HEK293 (cell line): ENCODE measurements around the gene MAP1A.

Experiments
- CTCF ChIA-PET: fragments of 350-600 bp; formaldehyde crosslinking; extraction: SDS; loops from one replicate; lab custom pipeline; 2021; ENCODE audit warnings: antibody characterized with exemption; lab: Yijun Ruan, JAX
- POLR2A ChIA-PET: fragments of 300-600 bp; formaldehyde crosslinking; extraction: SDS; loops from one replicate; lab custom pipeline; 2020; ENCODE audit warnings: antibody characterized with exemption, inconsistent platforms; lab: Yijun Ruan, JAX
- H3K27ac ChIP-seq: fragments of 200-500 bp; sonication (Bioruptor generic); 2 replicates; pipeline ENCODE4 v1.5.1; 2014; ENCODE audit warnings: low read depth, low read length, control low read depth, inconsistent platforms; ENCODE audit errors: extremely low read depth
- H3K36me3 ChIP-seq, 2 experiments: fragments of 200-500 bp in 1 of 2; sonication (Bioruptor generic) in 1 of 2; 1 replicate in 1 of 2; 2 replicates in 1 of 2; pipeline ENCODE4 v1.5.1; 2014 to 2017; ENCODE audit warnings: inconsistent platforms in 2 of 2, low read length in 2 of 2; ENCODE audit not compliant: control insufficient read depth in 2 of 2, insufficient read depth in 1 of 2
- H3K4me1 ChIP-seq: fragments of 200-500 bp; sonication (Bioruptor generic); 2 replicates; pipeline ENCODE4 v1.5.1; 2014; ENCODE audit warnings: mild to moderate bottlenecking, low read length, inconsistent platforms; ENCODE audit not compliant: control insufficient read depth, insufficient read depth
- H3K4me3 ChIP-seq: 2 replicates; pipeline ENCODE4 v1.5.1; 2011; ENCODE audit warnings: low read depth, mild to moderate bottlenecking, control low read depth, low read length, moderate library complexity
- H3K9me3 ChIP-seq: fragments of 200-500 bp; sonication (Bioruptor generic); 2 replicates; pipeline ENCODE4 v1.5.1; 2014; ENCODE audit warnings: low read depth, low read length, inconsistent platforms; ENCODE audit not compliant: control insufficient read depth, insufficient read depth
- BCL11B ChIP-seq: fragments of 450-650 bp; formaldehyde crosslinking; IDR thresholded peaks from 2 replicates; pipeline ENCODE4 v1.5.1; 2016; ENCODE audit warnings: low read depth, missing biosample characterization, missing genetic modification characterization
- GFI1B ChIP-seq: fragments of 450-650 bp; formaldehyde crosslinking; IDR thresholded peaks from 2 replicates; pipeline ENCODE4 v1.5.1; 2016; ENCODE audit warnings: missing biosample characterization, missing genetic modification characterization
- MZF1 ChIP-seq: fragments of 450-650 bp; formaldehyde crosslinking; IDR thresholded peaks from 2 replicates; pipeline ENCODE4 v1.5.1; 2017; ENCODE audit warnings: missing biosample characterization, missing genetic modification characterization, borderline replicate concordance
- OVOL3 ChIP-seq: fragments of 450-650 bp; formaldehyde crosslinking; IDR thresholded peaks from 2 replicates; pipeline ENCODE4 v1.5.1; 2016; ENCODE audit warnings: missing biosample characterization, missing genetic modification characterization
- PATZ1 ChIP-seq: fragments of 450-650 bp; formaldehyde crosslinking; IDR thresholded peaks from 2 replicates; pipeline ENCODE4 v1.5.1; 2016; ENCODE audit warnings: missing biosample characterization, missing genetic modification characterization
- PRDM6 ChIP-seq: fragments of 450-650 bp; formaldehyde crosslinking; IDR thresholded peaks from 2 replicates; pipeline ENCODE4 v1.5.1; 2017; ENCODE audit warnings: missing biosample characterization, missing genetic modification characterization
- YY1 ChIP-seq: fragments of 450-650 bp; formaldehyde crosslinking; IDR thresholded peaks from 2 replicates; pipeline ENCODE4 v1.5.1; 2018; ENCODE audit warnings: missing biosample characterization, missing genetic modification characterization
- ZBTB49 ChIP-seq: fragments of 450-650 bp; formaldehyde crosslinking; IDR thresholded peaks from 2 replicates; pipeline ENCODE4 v1.5.1; 2016; ENCODE audit warnings: missing biosample characterization, missing genetic modification characterization, low read depth
- ZEB2 ChIP-seq: fragments of 450-650 bp; formaldehyde crosslinking; IDR thresholded peaks from 2 replicates; pipeline ENCODE4 v1.5.1; 2016; ENCODE audit warnings: missing biosample characterization, missing genetic modification characterization
- ZNF239 ChIP-seq: fragments of 450-650 bp; formaldehyde crosslinking; IDR thresholded peaks from 2 replicates; pipeline ENCODE4 v1.5.1; 2016; ENCODE audit warnings: missing biosample characterization, missing genetic modification characterization
- ZNF24 ChIP-seq: fragments of 450-650 bp; formaldehyde crosslinking; IDR thresholded peaks from 2 replicates; pipeline ENCODE4 v1.5.1; 2016; ENCODE audit warnings: missing biosample characterization, missing genetic modification characterization
- ZNF324 ChIP-seq: fragments of 450-650 bp; formaldehyde crosslinking; IDR thresholded peaks from 2 replicates; pipeline ENCODE4 v1.5.1; 2016; ENCODE audit warnings: missing biosample characterization, missing genetic modification characterization
- ZNF335 ChIP-seq: fragments of 450-650 bp; formaldehyde crosslinking; conservative IDR thresholded peaks from 2 replicates; pipeline ENCODE4 v1.5.1; 2016; ENCODE audit warnings: missing biosample characterization, missing genetic modification characterization
- ZNF341 ChIP-seq: fragments of 450-650 bp; formaldehyde crosslinking; IDR thresholded peaks from 2 replicates; pipeline ENCODE4; 2016; ENCODE audit warnings: low read depth, missing biosample characterization, missing genetic modification characterization
- ZNF529 ChIP-seq: fragments of 450-650 bp; formaldehyde crosslinking; IDR thresholded peaks from 2 replicates; pipeline ENCODE4 v1.5.1; 2017; ENCODE audit warnings: missing genetic modification characterization, missing biosample characterization; ENCODE audit not compliant: insufficient replicate concordance
- ZNF544 ChIP-seq: fragments of 450-650 bp; formaldehyde crosslinking; IDR thresholded peaks from 2 replicates; pipeline ENCODE4 v1.5.0; 2017; ENCODE audit warnings: missing biosample characterization, missing genetic modification characterization
- ZNF623 ChIP-seq: fragments of 450-650 bp; formaldehyde crosslinking; IDR thresholded peaks from 2 replicates; pipeline ENCODE4 v1.5.1; 2016; ENCODE audit warnings: missing biosample characterization, missing genetic modification characterization
- ZSCAN16 ChIP-seq: fragments of 450-650 bp; formaldehyde crosslinking; IDR thresholded peaks from 2 replicates; pipeline ENCODE4 v1.5.1; 2016; ENCODE audit warnings: missing biosample characterization, missing genetic modification characterization
- TF ChIP-seq, protein P1 (sequence below): fragments of 450-650 bp; formaldehyde crosslinking; IDR thresholded peaks from 2 replicates; pipeline ENCODE4 v1.5.1; 2016; ENCODE audit warnings: missing biosample characterization, missing genetic modification characterization
- TF ChIP-seq, protein P2 (sequence below): fragments of 450-650 bp; formaldehyde crosslinking; conservative IDR thresholded peaks from 2 replicates; pipeline ENCODE4 v1.5.1; 2016; ENCODE audit warnings: low read depth, missing biosample characterization, missing genetic modification characterization
- TF ChIP-seq, protein P3 (sequence below): fragments of 450-650 bp; formaldehyde crosslinking; IDR thresholded peaks from 2 replicates; pipeline ENCODE4 v1.5.1; 2016; ENCODE audit warnings: missing biosample characterization, missing genetic modification characterization

MAP1A gene

GRCh38 chr15:43525131-43525530 is 7.7 kb downstream of the MAP1A start:
- POLR2A ChIA-PET = no interaction called here
- H3K4me3 ChIP-seq = no peak overlapping the region
- H3K4me1 ChIP-seq = no peaks in the 10 kb centered on the region
- TF ChIP-seq ZNF341 (tag by site-specific recombination) = no peak
- TF ChIP-seq MZF1 (tag by site-specific recombination) = no peak
- no peak for TF ChIP-seq PATZ1 (tag by site-specific recombination)
- no peak for TF ChIP-seq ZEB2 (tag by site-specific recombination)
- TF ChIP-seq BCL11B = no peak
- TF ChIP-seq ZNF335 = no peak
- TF ChIP-seq, protein P1, sequence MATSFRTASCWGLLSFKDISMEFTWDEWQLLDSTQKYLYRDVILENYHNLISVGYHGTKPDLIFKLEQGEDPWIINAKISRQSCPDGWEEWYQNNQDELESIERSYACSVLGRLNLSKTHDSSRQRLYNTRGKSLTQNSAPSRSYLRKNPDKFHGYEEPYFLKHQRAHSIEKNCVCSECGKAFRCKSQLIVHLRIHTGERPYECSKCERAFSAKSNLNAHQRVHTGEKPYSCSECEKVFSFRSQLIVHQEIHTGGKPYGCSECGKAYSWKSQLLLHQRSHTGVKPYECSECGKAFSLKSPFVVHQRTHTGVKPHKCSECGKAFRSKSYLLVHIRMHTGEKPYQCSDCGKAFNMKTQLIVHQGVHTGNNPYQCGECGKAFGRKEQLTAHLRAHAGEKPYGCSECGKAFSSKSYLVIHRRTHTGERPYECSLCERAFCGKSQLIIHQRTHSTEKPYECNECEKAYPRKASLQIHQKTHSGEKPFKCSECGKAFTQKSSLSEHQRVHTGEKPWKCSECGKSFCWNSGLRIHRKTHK (tag by site-specific recombination) = no peak
- TF ChIP-seq, protein P2, sequence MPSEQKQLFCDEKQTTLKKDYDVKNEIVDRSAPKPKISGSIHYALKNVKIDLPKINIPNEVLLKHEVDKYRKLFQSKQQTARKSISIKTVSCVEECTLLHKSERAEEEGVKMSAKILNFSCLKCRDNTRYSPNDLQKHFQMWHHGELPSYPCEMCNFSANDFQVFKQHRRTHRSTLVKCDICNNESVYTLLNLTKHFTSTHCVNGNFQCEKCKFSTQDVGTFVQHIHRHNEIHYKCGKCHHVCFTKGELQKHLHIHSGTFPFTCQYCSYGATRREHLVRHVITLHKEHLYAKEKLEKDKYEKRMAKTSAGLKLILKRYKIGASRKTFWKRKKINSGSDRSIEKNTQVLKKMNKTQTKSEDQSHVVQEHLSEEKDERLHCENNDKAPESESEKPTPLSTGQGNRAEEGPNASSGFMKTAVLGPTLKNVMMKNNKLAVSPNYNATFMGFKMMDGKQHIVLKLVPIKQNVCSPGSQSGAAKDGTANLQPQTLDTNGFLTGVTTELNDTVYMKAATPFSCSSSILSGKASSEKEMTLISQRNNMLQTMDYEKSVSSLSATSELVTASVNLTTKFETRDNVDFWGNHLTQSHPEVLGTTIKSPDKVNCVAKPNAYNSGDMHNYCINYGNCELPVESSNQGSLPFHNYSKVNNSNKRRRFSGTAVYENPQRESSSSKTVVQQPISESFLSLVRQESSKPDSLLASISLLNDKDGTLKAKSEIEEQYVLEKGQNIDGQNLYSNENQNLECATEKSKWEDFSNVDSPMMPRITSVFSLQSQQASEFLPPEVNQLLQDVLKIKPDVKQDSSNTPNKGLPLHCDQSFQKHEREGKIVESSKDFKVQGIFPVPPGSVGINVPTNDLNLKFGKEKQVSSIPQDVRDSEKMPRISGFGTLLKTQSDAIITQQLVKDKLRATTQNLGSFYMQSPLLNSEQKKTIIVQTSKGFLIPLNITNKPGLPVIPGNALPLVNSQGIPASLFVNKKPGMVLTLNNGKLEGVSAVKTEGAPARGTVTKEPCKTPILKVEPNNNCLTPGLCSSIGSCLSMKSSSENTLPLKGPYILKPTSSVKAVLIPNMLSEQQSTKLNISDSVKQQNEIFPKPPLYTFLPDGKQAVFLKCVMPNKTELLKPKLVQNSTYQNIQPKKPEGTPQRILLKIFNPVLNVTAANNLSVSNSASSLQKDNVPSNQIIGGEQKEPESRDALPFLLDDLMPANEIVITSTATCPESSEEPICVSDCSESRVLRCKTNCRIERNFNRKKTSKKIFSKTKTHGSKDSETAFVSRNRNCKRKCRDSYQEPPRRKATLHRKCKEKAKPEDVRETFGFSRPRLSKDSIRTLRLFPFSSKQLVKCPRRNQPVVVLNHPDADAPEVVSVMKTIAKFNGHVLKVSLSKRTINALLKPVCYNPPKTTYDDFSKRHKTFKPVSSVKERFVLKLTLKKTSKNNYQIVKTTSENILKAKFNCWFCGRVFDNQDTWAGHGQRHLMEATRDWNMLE (tag by site-specific recombination) = no peak
- TF ChIP-seq ZNF24 (tag by site-specific recombination) = no peak
- TF ChIP-seq, all 188 proteins: peak for 0
- Histone ChIP-seq H3K9me3 (no peaks in the 10 kb centered on the region), H3K36me3 (peaks cover 0 to 50% of the 10 kb centered on the region in 2 experiments; a peak in 1 of 3 replicates), H3K27ac (no peak overlapping the region)
- CTCF ChIA-PET = no interaction called here

GRCh38 chr15:43526261-43526930 is 9.0 kb downstream of the MAP1A start:
- Histone ChIP-seq H3K36me3 (peaks cover 0 to 38% of the 10 kb centered on the region in 2 experiments; a peak in 1 of 3 replicates), H3K27ac (no peak overlapping the region), H3K4me1 (no peaks in the 10 kb centered on the region), H3K9me3 (no peaks in the 10 kb centered on the region), H3K4me3 (no peak overlapping the region)
- CTCF ChIA-PET = interaction anchor here (0.7 to 1.9 kb wide), 2 partner anchors 11 to 12 kb away, joined by 3 to 4 read pairs; no protein-coding TSS in a partner anchor
- POLR2A ChIA-PET = interaction anchor here (0.6 kb wide), 1 partner anchor 31 kb away, joined by 5 read pairs; no protein-coding TSS in a partner anchor
- TF ChIP-seq, protein P3, sequence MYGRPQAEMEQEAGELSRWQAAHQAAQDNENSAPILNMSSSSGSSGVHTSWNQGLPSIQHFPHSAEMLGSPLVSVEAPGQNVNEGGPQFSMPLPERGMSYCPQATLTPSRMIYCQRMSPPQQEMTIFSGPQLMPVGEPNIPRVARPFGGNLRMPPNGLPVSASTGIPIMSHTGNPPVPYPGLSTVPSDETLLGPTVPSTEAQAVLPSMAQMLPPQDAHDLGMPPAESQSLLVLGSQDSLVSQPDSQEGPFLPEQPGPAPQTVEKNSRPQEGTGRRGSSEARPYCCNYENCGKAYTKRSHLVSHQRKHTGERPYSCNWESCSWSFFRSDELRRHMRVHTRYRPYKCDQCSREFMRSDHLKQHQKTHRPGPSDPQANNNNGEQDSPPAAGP = no peak
- TF ChIP-seq YY1 (tag by site-specific recombination) = no peak
- no peak for TF ChIP-seq ZNF324 (tag by site-specific recombination)
- TF ChIP-seq OVOL3 (tag by site-specific recombination) = no peak
- no peak for TF ChIP-seq ZSCAN16 (tag by site-specific recombination)
- TF ChIP-seq GFI1B = no peak
- no peak for TF ChIP-seq ZNF529 (tag by site-specific recombination)
- no peak for TF ChIP-seq ZNF239
- no peak for TF ChIP-seq ZNF623 (tag by site-specific recombination)
- TF ChIP-seq PRDM6 = no peak
- TF ChIP-seq ZBTB49 (tag by site-specific recombination) = no peak
- no peak for TF ChIP-seq ZNF544 (tag by site-specific recombination)
